A549 (cell line): Measurements from ENCODE around the gene C2CD2.

Source experiments
- MAFK ChIP-seq: fragments of 450-650 bp; IDR thresholded peaks from 2 replicates; pipeline ENCODE4 v1.6.1; 2014; ENCODE audit not compliant: partially characterized antibody
- TF ChIP-seq, protein P1 (sequence below): fragments of 450-650 bp; IDR thresholded peaks from 2 replicates; pipeline ENCODE4 v1.6.1; 2014; ENCODE audit warnings: antibody characterized with exemption

DNA sequence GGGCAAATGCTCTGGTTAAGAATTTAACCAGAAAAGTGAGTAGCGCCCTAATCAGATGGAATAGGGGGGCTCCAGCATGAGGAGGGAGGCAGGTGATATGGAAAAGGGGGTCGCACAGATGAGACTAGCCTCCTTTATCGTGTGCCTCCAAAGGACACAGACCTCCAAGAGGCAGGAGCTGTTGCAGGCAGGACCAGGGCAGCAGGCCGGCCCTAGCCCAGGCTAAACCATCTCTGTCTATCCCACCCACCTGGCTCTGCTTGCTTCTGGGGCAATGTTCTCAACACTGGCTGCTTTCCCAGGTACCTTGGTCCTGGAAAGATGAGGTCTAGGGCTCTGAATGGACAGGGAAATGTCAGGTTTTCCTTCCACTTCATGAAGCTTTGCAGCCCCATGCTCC is 36.3 kb downstream of the C2CD2 start:
- no peak for TF ChIP-seq MAFK
- TF ChIP-seq, protein P1, sequence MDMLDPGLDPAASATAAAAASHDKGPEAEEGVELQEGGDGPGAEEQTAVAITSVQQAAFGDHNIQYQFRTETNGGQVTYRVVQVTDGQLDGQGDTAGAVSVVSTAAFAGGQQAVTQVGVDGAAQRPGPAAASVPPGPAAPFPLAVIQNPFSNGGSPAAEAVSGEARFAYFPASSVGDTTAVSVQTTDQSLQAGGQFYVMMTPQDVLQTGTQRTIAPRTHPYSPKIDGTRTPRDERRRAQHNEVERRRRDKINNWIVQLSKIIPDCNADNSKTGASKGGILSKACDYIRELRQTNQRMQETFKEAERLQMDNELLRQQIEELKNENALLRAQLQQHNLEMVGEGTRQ = no peak
